HCT116 (cell line): ENCODE results near the gene PIEZO2. TPM values are rescaled to one million over a fixed set of nuclear protein-coding genes. Genes with fewer than 3 reads are reported as not detected.

Experiments
- ATAC-seq: fragments of 200-7000 bp; cut with Tn5 transposase; 2 replicates; pipeline ENCODE4 v1.9.1; 2020; ENCODE audit warnings: mild to moderate bottlenecking, moderate library complexity
- BruUV-seq: library from RNA; stranded (reverse); fragments of 400-500 nt; replicated peaks from 2 replicates; lab custom pipeline; 2021; lab: Mats Ljungman, UMichigan
- CTCF ChIA-PET: fragments of 300-600 bp; sonication (Branson Sonifier 250); formaldehyde crosslinking; loops from one replicate; lab custom pipeline; 2021; ENCODE audit warnings: antibody characterized with exemption; lab: Charles Lee
- POLR2A ChIA-PET: fragments of 300-600, 350-600 bp; sonication (Branson Sonifier 250); formaldehyde crosslinking; loops from one replicate; lab custom pipeline; 2021; ENCODE audit warnings: antibody characterized with exemption; lab: Charles Lee
- RAD21 ChIA-PET, 2 experiments: fragments of 300-600 bp; sonication (Branson Sonifier 250); formaldehyde crosslinking; loops; one replicate each; lab custom pipeline; 2023; ENCODE audit warnings: low total read pairs in 2 of 2; ENCODE audit not compliant: uncharacterized antibody in 2 of 2, unreplicated experiment in 2 of 2, low non-redundant PET in 1 of 2; lab: Charles Lee
- DNase-seq: peaks from one replicate; pipeline ENCODE4 v3.0.0-alpha.2; 2010; ENCODE audit warnings: low read depth, low spot score
- H2AFZ ChIP-seq: fragments of 200-600 bp; shearing (Covaris generic), sonication (generic); 2 replicates; pipeline ENCODE4 v1.6.1; 2017; ENCODE audit warnings: low read depth, mixed run types, mixed read lengths, antibody characterized with exemption, low read length; ENCODE audit not compliant: poor library complexity, severe bottlenecking
- H3K27ac ChIP-seq: 2 replicates; pipeline ENCODE4 v1.5.1; 2012; ENCODE audit warnings: low read depth, low read length
- H3K27me3 ChIP-seq: fragments of 200-600 bp; sonication (generic); 2 replicates; pipeline ENCODE4 v1.6.1; 2016; ENCODE audit warnings: mixed run types, low read length, mixed read lengths; ENCODE audit not compliant: insufficient read depth
- H3K36me3 ChIP-seq, 2 experiments: fragments of 200-500 bp in 1 of 2; fragments of 200-600 bp in 1 of 2; sonication (Bioruptor generic) in 1 of 2; sonication (generic) in 1 of 2; 2 replicates each; pipeline versions ENCODE4 v1.5.1 to v1.6.1; 2014 to 2016; ENCODE audit warnings: low read length in 2 of 2, inconsistent platforms in 1 of 2, mixed read lengths in 1 of 2, mixed run types in 1 of 2; ENCODE audit not compliant: insufficient read depth in 2 of 2, control insufficient read depth in 1 of 2
- H3K4me1 ChIP-seq, 2 experiments: fragments of 200-600 bp in 1 of 2; sonication (generic) in 1 of 2; 2 replicates each; pipeline versions ENCODE4 v1.5.1 to v1.6.1; 2012 to 2017; ENCODE audit warnings: low read length in 2 of 2, inconsistent platforms in 1 of 2, mild to moderate bottlenecking in 1 of 2, mixed read lengths in 1 of 2, mixed run types in 1 of 2, moderate library complexity in 1 of 2; ENCODE audit not compliant: insufficient read depth in 2 of 2, control insufficient read depth in 1 of 2
- H3K4me2 ChIP-seq: fragments of 200-600 bp; sonication (generic); 2 replicates; pipeline ENCODE4 v1.6.1; 2017; ENCODE audit warnings: mixed run types, low read length, mixed read lengths
- H3K4me3 ChIP-seq, 2 experiments: fragments of 200-600 bp in 1 of 2; sonication (generic) in 1 of 2; replicated peaks in 1 of 2; 2 replicates each; pipeline ENCODE4 v1.5.1; 2011 to 2016; ENCODE audit warnings: low read length in 2 of 2, control low read depth in 1 of 2, low read depth in 1 of 2, mild to moderate bottlenecking in 1 of 2, mixed read lengths in 1 of 2, mixed run types in 1 of 2
- H3K79me2 ChIP-seq: fragments of 200-600 bp; sonication (generic); 2 replicates; pipeline ENCODE4 v1.6.1; 2017; ENCODE audit warnings: mild to moderate bottlenecking, mixed run types, low read length, moderate library complexity, mixed read lengths; ENCODE audit not compliant: insufficient read depth
- H3K9ac ChIP-seq: fragments of 200-600 bp; sonication (generic); 2 replicates; pipeline ENCODE4 v1.6.1; 2016; ENCODE audit warnings: low read length, mixed read lengths
- H3K9me2 ChIP-seq: fragments of 200-600 bp; sonication (generic), shearing (Covaris generic); 2 replicates; pipeline ENCODE4 v1.6.1; 2017; ENCODE audit warnings: mixed run types, mild to moderate bottlenecking, moderate library complexity; ENCODE audit not compliant: insufficient read depth
- H3K9me3 ChIP-seq, 2 experiments: fragments of 200-500 bp in 1 of 2; fragments of 200-600 bp in 1 of 2; sonication (Bioruptor generic) in 1 of 2; sonication (generic) in 1 of 2; 2 replicates each; pipeline ENCODE4 v1.6.1; 2014 to 2017; ENCODE audit warnings: low read length in 2 of 2, mixed read lengths in 2 of 2, inconsistent platforms in 1 of 2, low read depth in 1 of 2, mild to moderate bottlenecking in 1 of 2, mixed run types in 1 of 2, moderate library complexity in 1 of 2; ENCODE audit not compliant: control insufficient read depth in 1 of 2, insufficient read depth in 1 of 2
- H4K20me1 ChIP-seq: fragments of 200-600 bp; sonication (generic), shearing (Covaris generic); 2 replicates; pipeline ENCODE4 v1.6.1; 2017; ENCODE audit warnings: mixed run types, mild to moderate bottlenecking, moderate library complexity; ENCODE audit not compliant: insufficient read depth
- EZH2phosphoT487 ChIP-seq: fragments of 200-600 bp; IDR thresholded peaks from 2 replicates; pipeline ENCODE4 v1.6.1; 2018; ENCODE audit warnings: antibody characterized with exemption, borderline replicate concordance
- JUND ChIP-seq: IDR thresholded peaks from 2 replicates; pipeline ENCODE4 v1.6.1; 2012
- SIN3A ChIP-seq: IDR thresholded peaks from 2 replicates; pipeline ENCODE4 v1.6.1; 2012; ENCODE audit warnings: low read depth
- SP1 ChIP-seq: IDR thresholded peaks from 2 replicates; pipeline ENCODE4 v1.6.1; 2012; ENCODE audit warnings: low read depth
- ZFX ChIP-seq: fragments of 450-650 bp; IDR thresholded peaks from 2 replicates; pipeline ENCODE4 v1.6.1; 2017
- intact Hi-C: fragments of 100-400 bp; cut with micrococcal nuclease; formaldehyde crosslinking; loops from 2 replicates; pipeline ENCODE4 v1.10.0; 2022
- total RNA-seq: library from RNA; stranded (reverse); gene quantifications from one replicate; pipeline ENCODE4 v1.2.1, GENCODE V29; 2021; ENCODE audit not compliant: unreplicated experiment

PIEZO2 gene
- total RNA-seq, 1 experiment from 2014 or later = 0.34 TPM

GRCh38 chr18:10907749-10908148 lies 241.6 kb downstream of the PIEZO2 start:
- Histone ChIP-seq H2AFZ (no peak overlapping the region), H3K4me1 (no peaks in the 10 kb centered on the region), H3K9me2 (no peaks in the 10 kb centered on the region), H3K79me2 (no peaks in the 10 kb centered on the region), H3K27me3 (no peaks in the 10 kb centered on the region; the same call in 1 of the 2 replicates), H3K9me3 (no peaks in the 10 kb centered on the region), H3K9ac (no peak overlapping the region), H3K36me3 (no peaks in the 10 kb centered on the region), H3K4me2 (no peak overlapping the region), H4K20me1 (no peaks in the 10 kb centered on the region), H3K4me3 (no peak overlapping the region), H3K27ac (no peak overlapping the region)
- no peak for DNase-seq
- ChIA-PET RAD21 (no interaction called here), CTCF (no interaction called here), POLR2A (no interaction called here)
- intact Hi-C loops = no loop called here
- no peak for ATAC-seq
- no TSS peak for BruUV-seq
- TF ChIP-seq ZFX (no peak), SP1 (no peak), SIN3A (no peak)

- H2AFZ ChIP-seq = no peak overlapping the region
- no peak for TF ChIP-seq JUND
- TF ChIP-seq EZH2phosphoT487 = no peak
- no peaks in the 10 kb centered on the region; the same call in 1 of the 2 replicates for H3K27me3 ChIP-seq
- H3K27ac ChIP-seq = no peak overlapping the region
- ATAC-seq = no peak
- CTCF ChIA-PET = no interaction called here
- no peaks in the 10 kb centered on the region for H3K36me3 ChIP-seq
- intact Hi-C loops = loop anchor here (5.0 kb wide), 1 partner anchor 49 kb away; no protein-coding TSS in a partner anchor
- no TSS peak for BruUV-seq
- no peaks in the 10 kb centered on the region for H3K9me2 ChIP-seq
- no peak overlapping the region for H3K4me2 ChIP-seq
- H3K4me1 ChIP-seq = no peaks in the 10 kb centered on the region
- no peaks in the 10 kb centered on the region for H4K20me1 ChIP-seq
- no peak overlapping the region for H3K9ac ChIP-seq
- DNase-seq = no peak
- POLR2A ChIA-PET = no interaction called here
- H3K9me3 ChIP-seq = no peaks in the 10 kb centered on the region
- RAD21 ChIA-PET = no interaction called here
- no peaks in the 10 kb centered on the region for H3K79me2 ChIP-seq
- H3K4me3 ChIP-seq = no peak overlapping the region
These were observed 248.0 kb downstream of the PIEZO2 start for GRCh38 chr18:10901329-10901728.
